ENCODE data around the gene PWWP2A.
"Not testable (repeated sequence)": the region's sequence is repeated elsewhere in the genome, so short reads cannot be mapped to it uniquely, and the experiment has no call there.

Gene PWWP2A, protein sequence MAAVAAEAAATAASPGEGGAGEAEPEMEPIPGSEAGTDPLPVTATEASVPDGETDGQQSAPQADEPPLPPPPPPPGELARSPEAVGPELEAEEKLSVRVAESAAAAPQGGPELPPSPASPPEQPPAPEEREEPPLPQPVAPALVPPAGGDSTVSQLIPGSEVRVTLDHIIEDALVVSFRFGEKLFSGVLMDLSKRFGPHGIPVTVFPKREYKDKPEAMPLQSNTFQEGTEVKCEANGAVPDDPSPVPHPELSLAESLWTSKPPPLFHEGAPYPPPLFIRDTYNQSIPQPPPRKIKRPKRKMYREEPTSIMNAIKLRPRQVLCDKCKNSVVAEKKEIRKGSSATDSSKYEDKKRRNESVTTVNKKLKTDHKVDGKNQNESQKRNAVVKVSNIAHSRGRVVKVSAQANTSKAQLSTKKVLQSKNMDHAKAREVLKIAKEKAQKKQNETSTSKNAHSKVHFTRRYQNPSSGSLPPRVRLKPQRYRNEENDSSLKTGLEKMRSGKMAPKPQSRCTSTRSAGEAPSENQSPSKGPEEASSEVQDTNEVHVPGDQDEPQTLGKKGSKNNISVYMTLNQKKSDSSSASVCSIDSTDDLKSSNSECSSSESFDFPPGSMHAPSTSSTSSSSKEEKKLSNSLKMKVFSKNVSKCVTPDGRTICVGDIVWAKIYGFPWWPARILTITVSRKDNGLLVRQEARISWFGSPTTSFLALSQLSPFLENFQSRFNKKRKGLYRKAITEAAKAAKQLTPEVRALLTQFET

GRCh38 chr5:160119142-160119904 lies at the start of gene PWWP2A:
Gene PWWP2A (minus strand): TSS chr5:160119450. CDS start chr5:160119388, 62 bp downstream.
- DNase-seq (ENCODE audit: low spot score) = peak; percentile 96

GRCh38 chr5:160167624-160168165 lies 48.4 kb upstream of the PWWP2A start:
- DNase-seq (ENCODE audit: low spot score) = no peak

DNA sequence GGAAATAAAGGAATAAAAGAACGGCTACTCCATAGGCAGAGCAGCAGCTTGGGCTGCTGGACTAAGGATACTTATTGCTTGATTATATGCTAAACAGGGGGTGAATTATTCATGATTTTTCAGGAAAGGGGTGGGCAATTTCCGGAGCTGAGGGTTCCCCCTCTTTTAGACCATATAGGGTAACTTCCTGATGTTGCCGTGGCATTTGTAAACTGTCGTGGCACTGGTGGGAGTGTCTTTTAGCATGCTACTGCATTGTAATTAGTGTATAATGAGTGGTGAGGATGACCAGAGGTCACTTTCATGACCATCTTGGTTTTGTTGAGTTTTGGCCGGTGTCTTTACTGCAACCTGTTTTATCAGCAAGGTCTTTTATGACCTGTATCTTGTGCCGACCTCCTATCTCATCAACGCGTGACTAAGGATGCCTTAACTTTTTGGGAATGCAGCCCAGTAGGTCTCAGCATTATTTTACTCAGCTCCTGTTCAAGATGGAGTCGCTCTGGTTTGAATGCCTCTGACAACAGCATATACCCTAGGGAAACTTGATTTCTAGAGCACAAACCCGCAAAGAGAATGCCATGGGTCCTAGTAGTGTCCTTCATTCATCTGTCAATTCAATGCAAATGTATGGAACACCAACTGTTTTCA lies 47.8 kb upstream of the PWWP2A start:
- no peak for DNase-seq (ENCODE audit: low spot score)

DNA sequence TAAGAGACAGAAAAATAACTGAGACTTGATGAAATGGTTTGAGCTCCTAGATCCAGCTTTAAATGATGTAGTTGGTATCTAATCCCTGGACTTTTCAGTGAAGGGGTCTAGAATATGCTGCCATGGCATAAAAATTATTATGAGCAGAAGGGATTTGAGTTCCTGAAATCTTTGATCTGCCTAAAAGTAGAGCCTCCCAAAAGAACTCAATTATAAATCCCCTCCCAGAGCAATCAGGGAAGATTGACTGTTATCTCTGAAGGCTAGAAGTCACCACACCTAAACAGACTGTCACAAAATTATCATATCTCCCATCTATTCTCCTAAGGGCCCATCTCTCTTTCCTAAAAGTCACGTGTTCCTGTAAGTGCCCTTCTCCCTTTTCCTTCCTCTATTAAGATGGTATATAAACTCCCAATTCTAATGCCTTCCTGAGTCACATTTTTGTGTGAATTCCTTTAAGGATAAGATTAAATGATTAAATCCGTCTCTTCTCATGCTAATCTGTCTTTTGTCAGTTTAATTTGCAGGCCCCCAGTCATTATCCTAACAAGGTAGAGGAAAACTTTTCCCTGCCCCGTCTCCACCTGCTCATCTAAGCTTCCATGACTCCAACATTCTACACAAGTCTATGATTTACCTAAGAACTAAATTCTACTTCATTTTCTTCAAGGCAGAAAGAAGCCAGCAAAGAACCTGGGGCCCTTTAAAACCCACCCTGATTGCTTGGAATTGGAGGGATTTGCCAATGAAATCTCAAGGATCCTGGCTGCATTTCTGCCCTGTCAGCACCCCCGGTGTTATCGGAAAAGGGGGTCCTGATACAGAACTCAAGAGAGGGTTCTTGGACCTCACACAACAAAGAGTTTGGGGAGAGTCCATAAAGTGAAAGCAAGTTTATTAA lies 47.1 kb upstream of the PWWP2A start:
- DNase-seq (ENCODE audit: low spot score) = peak; percentile 18

GRCh38 chr5:160165137-160166068 lies 46.2 kb upstream of the PWWP2A start:
- peak; percentile 65 for DNase-seq (ENCODE audit: low spot score)

GRCh38 chr5:160162910-160163309 lies 43.7 kb upstream of the PWWP2A start:
- DNase-seq (ENCODE audit: low spot score) = no peak

- DNase-seq (ENCODE audit: low spot score) = no peak
Measured at GRCh38 chr5:160161626-160162025, 42.4 kb upstream of the PWWP2A start.

DNA sequence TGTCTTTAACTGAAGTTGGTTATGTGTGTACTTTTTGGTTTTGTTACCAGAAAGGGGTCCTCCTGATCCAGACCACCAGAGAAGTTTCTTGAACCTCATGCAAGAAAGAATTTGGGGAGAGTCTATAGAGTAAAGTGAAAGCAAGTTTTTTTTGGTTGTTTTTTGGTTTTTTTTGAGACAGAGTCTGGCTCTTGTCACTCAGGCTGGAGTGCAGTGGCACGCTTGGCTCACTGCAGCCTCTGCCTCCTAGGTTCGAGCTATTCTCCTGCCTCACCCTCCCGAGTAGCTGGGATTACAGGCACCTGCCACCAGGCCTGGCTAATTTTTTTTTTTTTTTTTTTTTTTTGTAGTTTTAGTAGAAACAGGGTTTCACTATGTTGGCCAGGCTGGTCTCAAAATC lies 41.6 kb upstream of the PWWP2A start:
- not testable (repeated sequence) for DNase-seq (ENCODE audit: low spot score)

GRCh38 chr5:160159991-160160792 lies 40.9 kb upstream of the PWWP2A start:
- DNase-seq (ENCODE audit: low spot score) = peak; percentile 55

DNA sequence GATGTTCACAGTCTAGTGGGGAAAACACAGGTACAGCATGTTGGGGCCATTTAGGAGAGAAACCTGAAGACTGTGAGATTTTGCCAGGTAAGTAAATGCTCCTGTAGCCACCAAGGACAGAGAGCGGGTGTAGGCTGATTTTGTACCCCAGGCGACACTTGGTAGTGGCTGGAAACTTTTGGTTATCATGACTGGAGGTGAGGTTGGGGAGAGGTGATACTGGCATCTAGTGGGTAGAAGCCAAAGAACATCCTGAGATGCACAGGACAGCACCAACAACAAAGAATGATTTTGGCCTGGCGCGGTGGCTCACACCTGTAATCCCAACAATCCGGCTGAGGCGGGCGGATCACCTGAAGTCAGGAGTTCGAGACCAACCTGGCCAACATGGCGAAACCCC lies 38.8 kb upstream of the PWWP2A start:
- DNase-seq (ENCODE audit: low spot score) = no peak

DNA sequence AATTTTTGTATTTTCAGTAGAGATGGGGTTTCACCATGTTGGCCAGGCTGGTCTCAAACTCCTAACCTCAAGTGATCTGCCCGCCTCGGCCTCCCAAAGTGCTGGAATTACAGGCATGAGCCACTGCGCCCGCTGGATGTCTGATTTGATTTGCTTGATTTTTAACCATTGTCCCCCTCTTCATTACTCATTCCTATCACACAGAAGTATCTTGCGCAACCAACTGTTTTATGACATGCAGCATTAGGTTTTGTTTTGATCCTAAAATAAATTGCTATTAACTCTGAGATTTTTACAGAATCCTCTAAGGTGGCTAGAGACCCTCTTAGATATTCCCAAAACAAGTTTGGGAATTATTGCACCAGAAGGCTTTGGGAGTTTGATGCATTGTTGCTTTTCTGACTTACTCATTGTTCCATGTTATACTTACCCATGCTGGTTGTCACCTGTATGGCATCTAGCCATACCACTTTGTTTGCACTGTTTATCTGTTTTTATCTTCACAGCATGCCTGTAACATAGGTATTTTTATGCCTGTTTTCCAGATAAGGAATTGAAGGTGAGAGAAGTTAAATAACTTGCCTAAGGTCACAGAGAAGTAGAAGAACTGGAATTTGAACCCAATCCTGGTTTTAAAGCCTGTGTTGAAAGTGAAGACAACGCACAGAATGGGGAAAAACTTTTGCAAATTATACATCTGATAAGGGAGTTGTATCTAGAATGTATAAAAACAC lies 35.9 kb upstream of the PWWP2A start:
- no peak for DNase-seq (ENCODE audit: low spot score)

DNA sequence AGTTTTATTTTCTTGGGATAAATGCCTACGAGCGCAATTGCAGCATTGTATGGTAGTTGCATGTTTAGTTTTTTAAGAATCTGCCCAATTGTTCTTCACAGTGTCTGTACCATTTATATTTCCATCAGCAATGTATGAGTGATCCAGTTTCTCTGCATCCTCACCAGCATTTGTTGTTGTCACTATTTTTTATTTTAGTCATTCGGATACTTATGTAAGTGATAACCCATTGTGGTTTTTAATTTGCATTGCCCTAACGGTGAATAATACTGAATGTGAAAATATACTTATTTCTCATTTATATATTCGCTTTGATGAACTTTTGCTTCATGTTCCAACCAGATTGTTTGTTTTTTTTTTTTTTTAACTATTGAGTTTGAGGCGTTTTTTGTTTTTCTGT lies 33.7 kb upstream of the PWWP2A start:
- no peak for DNase-seq (ENCODE audit: low spot score)

GRCh38 chr5:160152287-160152686 lies 33.0 kb upstream of the PWWP2A start:
- no peak for DNase-seq (ENCODE audit: low spot score)

DNA sequence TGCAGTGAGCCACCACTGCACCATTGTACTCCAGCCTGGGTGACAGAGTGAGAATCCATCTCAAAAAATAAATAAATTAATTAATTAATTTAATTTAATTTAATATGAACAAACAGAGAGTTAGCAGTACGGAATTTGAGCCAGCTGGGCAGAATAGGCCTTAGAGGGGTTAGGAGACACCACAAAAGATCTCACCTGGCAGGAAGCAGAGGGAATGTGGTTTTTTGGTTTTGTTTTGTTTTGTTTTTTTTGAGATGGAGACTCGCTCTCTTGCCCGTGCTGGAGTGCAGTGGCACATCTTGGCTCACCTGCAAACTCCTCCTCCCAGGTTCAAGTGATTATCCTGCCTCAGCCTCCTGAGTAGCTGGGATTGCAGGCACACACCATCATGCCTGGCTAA lies 31.8 kb upstream of the PWWP2A start:
- no peak for DNase-seq (ENCODE audit: low spot score)

DNA sequence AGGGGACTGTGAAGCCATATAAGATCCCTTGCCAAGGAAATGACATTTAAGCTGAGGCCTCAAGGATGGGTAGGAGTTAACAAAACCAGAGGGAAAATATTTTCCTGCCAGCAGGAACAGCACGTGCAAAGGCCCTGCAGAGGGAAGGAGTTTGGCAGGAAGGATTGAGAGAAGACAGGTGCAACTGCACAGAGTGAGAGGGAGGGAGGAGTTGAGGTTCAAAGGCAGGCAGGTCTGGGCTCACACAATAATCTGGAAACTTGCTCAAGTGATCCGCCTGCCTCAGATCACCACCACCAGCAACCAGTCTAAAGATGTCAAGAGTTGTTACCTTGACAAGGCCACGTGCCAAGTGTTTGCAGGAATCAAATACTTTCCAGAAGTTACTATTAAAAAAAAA lies 31.1 kb upstream of the PWWP2A start:
- no peak for DNase-seq (ENCODE audit: low spot score)

GRCh38 chr5:160144436-160144835 lies 25.2 kb upstream of the PWWP2A start:
- DNase-seq (ENCODE audit: low spot score) = not testable (repeated sequence)

DNA sequence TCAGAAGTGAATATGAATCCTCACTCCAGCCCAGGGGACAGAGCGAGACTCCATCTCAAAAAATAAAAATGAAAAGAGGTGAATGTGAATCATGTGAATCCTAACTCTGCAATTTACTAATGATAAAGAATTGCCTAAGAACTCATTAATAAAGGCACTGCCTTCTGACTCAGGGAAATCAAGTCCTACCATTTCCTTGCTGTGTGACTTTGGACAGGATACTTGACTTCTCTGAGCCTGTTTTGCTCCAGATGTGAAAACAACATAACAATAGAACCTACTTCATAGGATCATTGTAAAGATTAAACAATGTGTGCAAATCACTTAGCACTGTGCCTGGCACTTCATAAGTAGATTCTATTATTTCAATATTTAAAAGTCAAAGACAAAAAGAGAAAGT lies 15.1 kb upstream of the PWWP2A start:
- DNase-seq (ENCODE audit: low spot score) = no peak

DNA sequence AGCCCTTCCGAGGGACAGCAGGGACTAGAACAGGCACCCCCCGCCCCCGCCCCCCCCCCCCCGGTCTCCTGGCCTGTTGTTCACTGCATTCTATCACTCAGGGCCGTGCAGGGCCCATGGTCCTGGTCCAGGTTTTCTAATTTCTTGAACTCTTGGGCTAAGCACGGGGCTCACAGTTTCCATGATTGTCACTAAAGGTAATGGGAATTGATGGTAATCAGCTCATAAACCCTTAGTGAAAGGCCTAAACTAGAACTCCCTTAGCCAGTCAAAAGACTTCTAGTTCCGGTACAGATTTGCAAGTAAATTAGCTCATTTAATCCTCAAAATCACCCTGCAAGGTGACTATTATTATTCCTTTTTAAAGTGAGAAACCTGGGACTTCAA lies 14.7 kb upstream of the PWWP2A start:
- no peak for DNase-seq (ENCODE audit: low spot score)

Measured in iPS-NIHi11 (cell line).